Loucy (cell line): ENCODE measurements around the gene PIP5K1C.

Experiments
- H2AFZ ChIP-seq: fragments of 200-600 bp; sonication (generic); 2 replicates; pipeline ENCODE4 v1.6.0; 2016; ENCODE audit warnings: antibody characterized with exemption, mild to moderate bottlenecking, low read length, moderate library complexity
- H3F3A ChIP-seq: fragments of 200-600 bp; 2 replicates; pipeline ENCODE4 v1.6.0; 2016; ENCODE audit warnings: antibody characterized with exemption, low read depth, mild to moderate bottlenecking
- H3K27me3 ChIP-seq: fragments of 200-600 bp; sonication (generic); 2 replicates; pipeline ENCODE4 v1.6.1; 2014; ENCODE audit warnings: low read length, mild to moderate bottlenecking; ENCODE audit not compliant: insufficient read depth, poor library complexity, severe bottlenecking
- H3K36me3 ChIP-seq: fragments of 200-600 bp; sonication (generic); 2 replicates; pipeline ENCODE4 v1.6.1; 2016; ENCODE audit warnings: low read length; ENCODE audit not compliant: insufficient read depth
- H3K4me1 ChIP-seq: fragments of 200-600 bp; sonication (generic); 2 replicates; pipeline ENCODE4 v1.5.1; 2014; ENCODE audit warnings: low read length, mild to moderate bottlenecking; ENCODE audit not compliant: insufficient read depth, poor library complexity, severe bottlenecking
- H3K4me2 ChIP-seq: fragments of 200-600 bp; sonication (generic); 2 replicates; pipeline ENCODE4 v1.6.0; 2014; ENCODE audit warnings: antibody characterized with exemption, low read length, low read depth, mild to moderate bottlenecking; ENCODE audit not compliant: poor library complexity, severe bottlenecking
- H3K4me3 ChIP-seq: fragments of 200-600 bp; sonication (generic); 2 replicates; pipeline ENCODE4 v1.5.1; 2014; ENCODE audit warnings: low read length, mild to moderate bottlenecking, mixed read lengths; ENCODE audit not compliant: poor library complexity, severe bottlenecking
- H3K79me2 ChIP-seq: fragments of 200-600 bp; sonication (generic); 2 replicates; pipeline ENCODE4 v1.6.1; 2014; ENCODE audit warnings: low read length; ENCODE audit not compliant: insufficient read depth
- H3K9ac ChIP-seq: fragments of 200-600 bp; sonication (generic); 2 replicates; pipeline ENCODE4 v1.6.0; 2014; ENCODE audit warnings: mild to moderate bottlenecking, low read depth, low read length, moderate library complexity; ENCODE audit not compliant: poor library complexity, severe bottlenecking
- H3K9me2 ChIP-seq: fragments of 200-600 bp; sonication (generic); replicated peaks from 2 replicates; pipeline ENCODE4 v1.6.1; 2016; ENCODE audit warnings: low read depth, low read length, mixed read lengths
- H3K9me3 ChIP-seq: fragments of 200-600 bp; sonication (generic); 2 replicates; pipeline ENCODE4 v1.6.1; 2014; ENCODE audit warnings: mild to moderate bottlenecking, antibody characterized with exemption, low read length, low read depth; ENCODE audit not compliant: insufficient read depth
- H4K20me1 ChIP-seq: fragments of 200-600 bp; sonication (generic); 2 replicates; pipeline ENCODE4 v1.6.0; 2014; ENCODE audit warnings: antibody characterized with exemption, low read length, mild to moderate bottlenecking; ENCODE audit not compliant: insufficient read depth, poor library complexity, severe bottlenecking
- EZH2phosphoT487 ChIP-seq: fragments of 200-600 bp; IDR thresholded peaks from 2 replicates; pipeline ENCODE4 v1.6.1; 2018; ENCODE audit warnings: antibody characterized with exemption, mild to moderate bottlenecking, moderate library complexity, borderline replicate concordance
- TF ChIP-seq, protein P1 (sequence below): fragments of 200-600 bp; sonication (generic); conservative IDR thresholded peaks from 2 replicates; pipeline ENCODE4 v1.5.1; 2014; ENCODE audit warnings: mild to moderate bottlenecking, antibody characterized with exemption, low read length

Gene PIP5K1C

DNA sequence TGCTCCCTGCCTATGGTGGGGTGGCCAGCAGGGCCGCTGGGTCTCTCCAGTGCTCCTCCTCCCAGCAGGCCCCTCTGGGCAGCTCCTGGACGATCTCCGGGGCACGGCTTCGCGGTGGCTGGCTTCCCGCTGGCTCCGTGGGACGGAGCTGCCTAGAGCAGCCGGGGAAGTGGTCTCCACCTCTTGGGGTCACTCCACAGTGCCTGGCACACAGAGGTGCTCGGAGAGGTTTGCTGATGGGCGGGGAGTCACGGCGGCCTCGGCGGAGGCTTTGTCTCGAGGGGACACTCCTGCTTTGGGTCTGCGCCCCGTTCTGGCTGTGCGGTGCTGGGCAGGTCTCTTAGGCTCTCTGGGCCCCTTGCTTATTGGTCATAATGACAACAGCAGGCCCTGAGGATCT, 63.8 kb downstream of the PIP5K1C start:
- Histone ChIP-seq H3K4me2 (no peak overlapping the region), H3K4me3 (no peak overlapping the region), H3K9me3 (no peaks in the 10 kb centered on the region), H3K9me2 (no peaks in the 10 kb centered on the region), H3K36me3 (no peaks in the 10 kb centered on the region), H2AFZ (no peak overlapping the region), H3K79me2 (no peaks in the 10 kb centered on the region), H4K20me1 (no peaks in the 10 kb centered on the region), H3K4me1 (no peaks in the 10 kb centered on the region), H3F3A (no peaks in the 10 kb centered on the region), H3K27me3 (no peaks in the 10 kb centered on the region), H3K9ac (no peak overlapping the region)
- TF ChIP-seq, protein P1, sequence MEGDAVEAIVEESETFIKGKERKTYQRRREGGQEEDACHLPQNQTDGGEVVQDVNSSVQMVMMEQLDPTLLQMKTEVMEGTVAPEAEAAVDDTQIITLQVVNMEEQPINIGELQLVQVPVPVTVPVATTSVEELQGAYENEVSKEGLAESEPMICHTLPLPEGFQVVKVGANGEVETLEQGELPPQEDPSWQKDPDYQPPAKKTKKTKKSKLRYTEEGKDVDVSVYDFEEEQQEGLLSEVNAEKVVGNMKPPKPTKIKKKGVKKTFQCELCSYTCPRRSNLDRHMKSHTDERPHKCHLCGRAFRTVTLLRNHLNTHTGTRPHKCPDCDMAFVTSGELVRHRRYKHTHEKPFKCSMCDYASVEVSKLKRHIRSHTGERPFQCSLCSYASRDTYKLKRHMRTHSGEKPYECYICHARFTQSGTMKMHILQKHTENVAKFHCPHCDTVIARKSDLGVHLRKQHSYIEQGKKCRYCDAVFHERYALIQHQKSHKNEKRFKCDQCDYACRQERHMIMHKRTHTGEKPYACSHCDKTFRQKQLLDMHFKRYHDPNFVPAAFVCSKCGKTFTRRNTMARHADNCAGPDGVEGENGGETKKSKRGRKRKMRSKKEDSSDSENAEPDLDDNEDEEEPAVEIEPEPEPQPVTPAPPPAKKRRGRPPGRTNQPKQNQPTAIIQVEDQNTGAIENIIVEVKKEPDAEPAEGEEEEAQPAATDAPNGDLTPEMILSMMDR, result no peak

DNA sequence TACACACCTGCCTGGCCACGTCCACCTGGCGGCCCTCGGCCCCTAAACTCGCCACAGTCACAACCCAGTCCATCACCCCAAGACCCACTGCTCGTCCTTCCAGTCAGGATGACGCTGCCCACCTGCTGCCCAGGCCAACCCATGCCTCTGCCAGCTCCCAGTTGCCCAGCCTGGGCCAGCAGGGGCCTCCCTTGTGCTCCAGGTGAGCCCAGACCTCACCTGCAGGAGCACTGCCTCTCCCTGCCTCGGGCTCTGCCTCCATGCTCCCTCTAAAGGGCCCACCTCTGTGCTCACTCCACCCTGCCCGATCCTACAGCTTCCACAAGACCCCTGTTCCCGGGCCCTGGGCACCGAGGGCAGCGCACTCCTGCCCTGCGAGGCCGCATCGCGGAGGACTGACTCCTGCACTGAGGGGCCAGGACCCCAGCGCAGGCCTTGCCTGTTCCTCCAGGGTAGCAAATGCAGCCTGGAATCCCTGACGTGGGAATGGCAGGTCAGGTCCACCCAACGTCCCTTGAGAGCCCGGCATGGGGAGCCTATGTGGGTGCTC, 65.7 kb downstream of the PIP5K1C start:
- Histone ChIP-seq H3K9me2 (no peaks in the 10 kb centered on the region), H3K4me1 (no peaks in the 10 kb centered on the region), H4K20me1 (no peaks in the 10 kb centered on the region), H3K4me3 (no peak overlapping the region), H3K4me2 (no peak overlapping the region), H3K9ac (no peak overlapping the region), H3K36me3 (no peaks in the 10 kb centered on the region), H3K27me3 (no peaks in the 10 kb centered on the region), H3K79me2 (no peaks in the 10 kb centered on the region), H3K9me3 (no peaks in the 10 kb centered on the region), H2AFZ (no peak overlapping the region), H3F3A (no peaks in the 10 kb centered on the region)
- TF ChIP-seq EZH2phosphoT487, result no peak
- TF ChIP-seq, protein P1, result no peak

DNA sequence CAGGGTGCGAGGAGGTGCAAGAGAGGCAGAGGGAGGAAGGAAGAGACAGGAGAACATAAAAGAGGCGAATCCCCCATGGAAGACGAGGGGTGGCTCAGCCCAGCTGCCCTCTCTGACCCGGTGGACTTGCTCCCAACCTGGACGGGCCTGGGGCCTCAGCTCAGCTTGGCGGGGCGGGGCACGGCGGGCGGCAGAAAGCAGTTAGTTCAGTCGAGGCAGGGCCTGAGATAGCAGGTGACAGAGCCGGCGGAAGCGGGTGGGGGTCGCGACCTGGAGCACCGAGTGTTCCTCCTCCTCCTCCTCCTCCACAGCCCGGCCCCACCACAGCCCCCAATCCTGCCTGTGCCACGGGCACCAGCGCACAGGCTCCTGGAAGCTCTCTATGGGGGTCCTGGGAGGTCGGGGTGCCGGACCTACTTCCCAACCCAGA, 66.7 kb downstream of the PIP5K1C start:
- H3K79me2 ChIP-seq, result no peaks in the 10 kb centered on the region
- H3K9me2 ChIP-seq, result no peaks in the 10 kb centered on the region
- H4K20me1 ChIP-seq, result no peaks in the 10 kb centered on the region
- no peak overlapping the region for H3K4me2 ChIP-seq
- H3K4me1 ChIP-seq, result no peaks in the 10 kb centered on the region
- H3K4me3 ChIP-seq, result no peak overlapping the region
- no peaks in the 10 kb centered on the region for H3K9me3 ChIP-seq
- H2AFZ ChIP-seq, result no peak overlapping the region
- TF ChIP-seq EZH2phosphoT487, result no peak
- TF ChIP-seq, protein P1, result no peak
- H3K36me3 ChIP-seq, result no peaks in the 10 kb centered on the region
- no peaks in the 10 kb centered on the region for H3F3A ChIP-seq
- no peaks in the 10 kb centered on the region for H3K27me3 ChIP-seq
- H3K9ac ChIP-seq, result no peak overlapping the region
